Endometrial microvascular endothelial cells (primary cell): Measurements from ENCODE around the gene MEGF9. TPM values are rescaled to one million over a fixed set of nuclear protein-coding genes. Genes with fewer than 3 reads are reported as not detected.
"Not testable (repeated sequence)": the region's sequence is repeated elsewhere in the genome, so short reads cannot be mapped to it uniquely, and the experiment has no call there.

Experiments
- in situ Hi-C: cut with HindIII; loops from 2 replicates; pipeline ENCODE4 v1.10.0; 2017; ENCODE audit warnings: low sequenced_read_pairs, low pct_unique_long_range_greater_than_20kb; ENCODE audit errors: inconsistent ontology term
- total RNA-seq: library from RNA; depleted of rRNA; stranded (reverse); fragments of >200 nt; gene quantifications from one replicate; pipeline ENCODE4 v1.2.3, GENCODE V29; 2015; ENCODE audit errors: inconsistent ontology term

The MEGF9 gene
- total RNA-seq, 1 donor from 2014 or later, result 10.3 TPM

- in situ Hi-C loops, result no loop called here
These were observed 34.1 kb downstream of the MEGF9 start for GRCh38 chr9:120680161-120680560.

- in situ Hi-C loops, result no loop called here
These were observed 36.3 kb downstream of the MEGF9 start for GRCh38 chr9:120677965-120678364.

- in situ Hi-C loops, result no loop called here
These were observed 37.4 kb downstream of the MEGF9 start for GRCh38 chr9:120676767-120677402.

GRCh38 chr9:120668399-120668798 is 45.9 kb downstream of the MEGF9 start:
- in situ Hi-C loops, result no loop called here

GRCh38 chr9:120663950-120664349 is 50.3 kb downstream of the MEGF9 start:
- in situ Hi-C loops, result no loop called here

- in situ Hi-C loops, result no loop called here
These were observed 50.9 kb downstream of the MEGF9 start for GRCh38 chr9:120663380-120663779.

- in situ Hi-C loops, result no loop called here
These were observed 51.8 kb downstream of the MEGF9 start for GRCh38 chr9:120662513-120662912.

GRCh38 chr9:120659676-120660075 is 54.6 kb downstream of the MEGF9 start:
- in situ Hi-C loops, result no loop called here

GRCh38 chr9:120659209-120659608 is 55.1 kb downstream of the MEGF9 start:
- in situ Hi-C loops, result no loop called here

- in situ Hi-C loops, result no loop called here
These were observed 59.2 kb downstream of the MEGF9 start for GRCh38 chr9:120655005-120655622.

GRCh38 chr9:120654272-120654671 is 60.0 kb downstream of the MEGF9 start:
- in situ Hi-C loops, result no loop called here

- in situ Hi-C loops, result no loop called here
These were observed 60.5 kb downstream of the MEGF9 start for GRCh38 chr9:120653762-120654161.

GRCh38 chr9:120652934-120653333 is 61.3 kb downstream of the MEGF9 start:
- in situ Hi-C loops, result no loop called here

GRCh38 chr9:120650352-120650751 is 63.9 kb downstream of the MEGF9 start:
- in situ Hi-C loops, result no loop called here

- in situ Hi-C loops, result no loop called here
These were observed 65.6 kb downstream of the MEGF9 start for GRCh38 chr9:120648581-120649197.

- in situ Hi-C loops, result no loop called here
These were observed 67.3 kb downstream of the MEGF9 start for GRCh38 chr9:120646948-120647347.

- in situ Hi-C loops, result no loop called here
These were observed 68.5 kb downstream of the MEGF9 start for GRCh38 chr9:120645760-120646159.

GRCh38 chr9:120643061-120643460 is 71.2 kb downstream of the MEGF9 start:
- in situ Hi-C loops, result no loop called here

GRCh38 chr9:120642129-120642770 is 72.0 kb downstream of the MEGF9 start:
- in situ Hi-C loops, result no loop called here

GRCh38 chr9:120640874-120641273 is 73.4 kb downstream of the MEGF9 start:
- in situ Hi-C loops, result not testable (repeated sequence)
